Hepatocyte (in vitro differentiated cells): Measurements from ENCODE around the gene OPA1. TPM values are rescaled to one million over a fixed set of nuclear protein-coding genes. Genes with fewer than 3 reads are reported as not detected.

Experiments used
- DNase-seq: peaks from one replicate; pipeline ENCODE4 v3.0.0-alpha.2; 2016; ENCODE audit warnings: low spot score
- H2AFZ ChIP-seq: fragments of 200-600 bp; sonication (generic); 2 replicates; pipeline ENCODE4 v1.6.0; 2016; ENCODE audit warnings: antibody characterized with exemption, mild to moderate bottlenecking
- H3K27ac ChIP-seq: fragments of 200-600 bp; sonication (generic); 2 replicates; pipeline ENCODE4 v1.5.1; 2016; ENCODE audit warnings: mild to moderate bottlenecking
- H3K27me3 ChIP-seq: fragments of 200-600 bp; sonication (generic); 2 replicates; pipeline ENCODE4 v1.6.1; 2016
- H3K36me3 ChIP-seq: fragments of 200-600 bp; sonication (generic); replicated peaks from 2 replicates; pipeline ENCODE4 v1.5.1; 2016; ENCODE audit warnings: low read depth; ENCODE audit not compliant: insufficient read depth
- H3K4me1 ChIP-seq: fragments of 200-600 bp; sonication (generic); 2 replicates; pipeline ENCODE4 v1.5.1; 2016; ENCODE audit warnings: mild to moderate bottlenecking, moderate library complexity; ENCODE audit not compliant: insufficient read depth
- H3K4me2 ChIP-seq: fragments of 200-600 bp; sonication (generic); 2 replicates; pipeline ENCODE4 v1.6.0; 2016
- H3K4me3 ChIP-seq: fragments of 200-600 bp; sonication (generic); 2 replicates; pipeline ENCODE4 v1.5.1; 2016; ENCODE audit warnings: mild to moderate bottlenecking
- H3K79me2 ChIP-seq: fragments of 200-600 bp; sonication (generic); 2 replicates; pipeline ENCODE4 v1.6.0; 2017; ENCODE audit warnings: mild to moderate bottlenecking
- H3K9me2 ChIP-seq: fragments of 200-600 bp; sonication (generic); replicated peaks from 2 replicates; pipeline ENCODE4 v1.6.0; 2017; ENCODE audit warnings: mild to moderate bottlenecking; ENCODE audit not compliant: insufficient read depth
- H3K9me3 ChIP-seq: fragments of 200-600 bp; sonication (generic); 2 replicates; pipeline ENCODE4 v1.5.1; 2016; ENCODE audit warnings: low read depth, mild to moderate bottlenecking
- H4K20me1 ChIP-seq: fragments of 200-600 bp; sonication (generic); 2 replicates; pipeline ENCODE4 v1.6.0; 2016; ENCODE audit warnings: mild to moderate bottlenecking; ENCODE audit not compliant: insufficient read depth, poor library complexity, severe bottlenecking
- CTCF ChIP-seq: fragments of 200-600 bp; sonication (generic); IDR thresholded peaks from 2 replicates; pipeline ENCODE4 v1.5.1; 2016; ENCODE audit warnings: antibody characterized with exemption, mild to moderate bottlenecking; ENCODE audit not compliant: poor library complexity
- EZH2 ChIP-seq: fragments of 200-600 bp; sonication (generic); IDR thresholded peaks from 2 replicates; pipeline ENCODE4 v1.6.1; 2016; ENCODE audit warnings: antibody characterized with exemption, mild to moderate bottlenecking, borderline replicate concordance
- EZH2phosphoT487 ChIP-seq: fragments of 200-600 bp; sonication (generic); IDR thresholded peaks from one replicate; pipeline ENCODE4 v1.6.1; 2018; ENCODE audit warnings: antibody characterized with exemption, mild to moderate bottlenecking, low read depth, moderate library complexity; ENCODE audit not compliant: unreplicated experiment, severe bottlenecking
- whole genome bisulfite sequencing: methylation state at CpG from one replicate; pipeline ENCODE4 v1.1.6; 2016; ENCODE audit warnings: low lambda C conversion rate; ENCODE audit errors: missing lambda C conversion rate; 5-methylcytosine and 5-hydroxymethylcytosine counted together
- polyA plus RNA-seq: library from polyadenylated mRNA; unstranded; fragments of >200 nt; fragmentation: Nextera tagmentation; extraction: Ambion mirVana; gene quantifications from 2 replicates; pipeline ENCODE4 v1.2.1, GENCODE V29; 2016
- total RNA-seq: library from RNA; depleted of rRNA; stranded (reverse); fragments of >200 nt; gene quantifications from 2 replicates; pipeline ENCODE4 v1.2.3, GENCODE V29; 2014

Gene OPA1
- total and polyA plus RNA-seq, 2 experiments from 2014 or later: 17.7 to 49.0 TPM

DNA sequence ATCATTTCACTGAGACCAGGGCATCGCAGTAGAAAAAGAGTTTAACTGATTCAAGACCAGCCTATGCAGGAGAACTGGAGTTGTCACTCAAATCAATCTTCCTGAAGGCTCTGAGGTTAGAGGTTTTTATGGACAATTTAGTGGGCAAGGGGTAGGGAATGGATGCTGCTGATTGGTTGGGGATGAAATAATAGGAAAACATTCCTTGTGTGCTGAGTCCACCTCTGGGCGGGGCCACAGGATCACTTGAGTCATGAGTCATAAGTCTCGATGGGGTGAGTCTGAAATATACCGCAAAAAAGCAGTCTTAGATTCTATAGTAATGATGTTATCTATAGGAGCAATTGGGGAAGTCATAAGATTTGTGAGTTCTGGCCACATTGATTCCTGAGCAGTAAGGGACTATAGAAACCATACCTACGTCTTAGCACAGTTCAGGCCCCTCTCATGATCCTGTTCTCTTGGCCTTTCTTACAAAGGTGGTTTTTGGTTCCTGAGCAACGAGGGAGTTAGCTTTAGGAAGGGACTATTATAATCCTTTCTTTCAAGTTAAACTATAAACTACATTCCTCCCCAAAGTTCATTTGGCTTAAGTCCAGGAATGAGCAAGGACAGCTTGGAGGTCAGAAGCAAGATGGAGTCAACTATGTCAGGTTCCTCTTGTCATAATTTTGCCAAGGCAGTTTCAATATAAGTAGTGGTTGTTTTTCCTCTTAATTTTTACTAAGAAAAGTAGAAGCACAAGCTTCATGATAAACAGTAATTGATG, 2.7 kb upstream of the OPA1 start:
- no peaks in the 10 kb centered on the region for H3K9me3 ChIP-seq
- H3K4me2 ChIP-seq: no peak overlapping the region
- H3K36me3 ChIP-seq: no peaks in the 10 kb centered on the region
- no peak overlapping the region for H3K4me3 ChIP-seq
- TF ChIP-seq EZH2phosphoT487: no peak
- no peak for TF ChIP-seq CTCF
- no peak for TF ChIP-seq EZH2
- DNase-seq: peak; percentile 29
- no peaks in the 10 kb centered on the region for H3K9me2 ChIP-seq
- WGBS: 84% methylated on average over 6 of the region's 6 CpGs
- no peak overlapping the region for H3K27ac ChIP-seq
- H3K27me3 ChIP-seq: no peaks in the 10 kb centered on the region
- H3K79me2 ChIP-seq: peaks cover 20% of the 10 kb centered on the region
- H2AFZ ChIP-seq: no peak overlapping the region
- peaks cover 7% of the 10 kb centered on the region for H3K4me1 ChIP-seq
- no peaks in the 10 kb centered on the region for H4K20me1 ChIP-seq

- peak; percentile 40 for DNase-seq
- peaks cover 7% of the 10 kb centered on the region for H3K4me1 ChIP-seq
- no peaks in the 10 kb centered on the region for H3K27me3 ChIP-seq
- no peaks in the 10 kb centered on the region for H3K9me2 ChIP-seq
- peak overlapping the region; percentile 96 for H3K4me3 ChIP-seq
- no peaks in the 10 kb centered on the region for H3K36me3 ChIP-seq
- H2AFZ ChIP-seq: peak overlapping the region; percentile 76
- WGBS: under 1% methylated on average over 11 of the region's 11 CpGs
- H3K9me3 ChIP-seq: no peaks in the 10 kb centered on the region
- peaks cover 51% of the 10 kb centered on the region for H3K79me2 ChIP-seq
- H3K27ac ChIP-seq: peak overlapping the region; percentile 93
- peak overlapping the region; percentile 91 for H3K4me2 ChIP-seq
- TF ChIP-seq CTCF (no peak), EZH2 (no peak), EZH2phosphoT487 (no peak)
- peaks cover 5% of the 10 kb centered on the region for H4K20me1 ChIP-seq
Measured at GRCh38 chr3:193593668-193594030, 641 bp downstream of the OPA1 start.

DNA sequence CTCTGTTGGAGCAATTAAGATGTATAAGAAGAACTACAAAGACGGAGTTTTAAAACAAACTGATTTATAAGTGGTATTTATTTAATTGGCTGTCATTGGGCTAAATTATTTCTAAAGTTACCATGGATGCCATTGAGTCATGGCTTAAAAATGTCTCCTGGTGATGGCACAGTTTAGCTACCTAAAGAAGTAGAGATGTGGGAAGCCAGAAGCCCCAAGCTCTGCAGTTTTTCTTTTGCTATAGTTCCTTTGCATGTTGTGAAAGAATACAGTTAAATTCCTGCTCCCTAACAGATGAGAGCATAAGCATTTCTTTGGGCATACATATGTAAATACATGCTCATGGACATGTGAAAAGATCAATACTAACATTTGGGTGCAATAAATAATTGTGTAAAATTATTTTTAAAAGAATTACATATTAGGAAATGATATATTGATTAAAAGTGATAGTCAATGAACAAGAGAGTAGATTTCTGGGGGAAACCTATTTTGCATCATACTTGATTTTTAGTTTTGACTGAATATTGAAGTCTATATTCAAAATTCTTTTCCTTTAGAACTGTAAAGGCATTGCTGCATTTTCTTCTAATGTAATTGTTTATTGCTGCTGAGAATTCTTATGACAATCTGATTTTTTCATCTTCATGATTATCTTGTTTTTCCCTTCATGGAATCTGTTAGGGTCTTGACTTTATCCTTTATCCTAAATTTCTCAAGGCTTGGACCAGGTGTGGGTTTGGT, 2.1 kb downstream of the OPA1 start:
- H3K27me3 ChIP-seq: no peaks in the 10 kb centered on the region
- peaks cover 5% of the 10 kb centered on the region for H4K20me1 ChIP-seq
- H3K4me3 ChIP-seq: no peak overlapping the region
- peaks cover 7% of the 10 kb centered on the region for H3K4me1 ChIP-seq
- peak overlapping the region; percentile 91 for H3K4me2 ChIP-seq
- no peak for DNase-seq
- no peaks in the 10 kb centered on the region for H3K9me2 ChIP-seq
- 80% methylated on average over 1 of the region's 1 CpG for WGBS
- no peak overlapping the region for H2AFZ ChIP-seq
- H3K9me3 ChIP-seq: no peaks in the 10 kb centered on the region
- H3K79me2 ChIP-seq: peaks cover 66% of the 10 kb centered on the region
- H3K27ac ChIP-seq: no peak overlapping the region
- no peak for TF ChIP-seq EZH2phosphoT487
- no peak for TF ChIP-seq EZH2
- TF ChIP-seq CTCF: no peak
- H3K36me3 ChIP-seq: no peaks in the 10 kb centered on the region
